OCI-M1 (cell line): ENCODE data around the gene WDR41.
"Not testable (repeated sequence)": the region's sequence is repeated elsewhere in the genome, so short reads cannot be mapped to it uniquely, and the experiment has no call there.

ENCODE experiments used
- DNase-seq: peaks from one replicate; lab custom pipeline; 2025; lab: John Stamatoyannopoulos, UW

WDR41 gene, protein sequence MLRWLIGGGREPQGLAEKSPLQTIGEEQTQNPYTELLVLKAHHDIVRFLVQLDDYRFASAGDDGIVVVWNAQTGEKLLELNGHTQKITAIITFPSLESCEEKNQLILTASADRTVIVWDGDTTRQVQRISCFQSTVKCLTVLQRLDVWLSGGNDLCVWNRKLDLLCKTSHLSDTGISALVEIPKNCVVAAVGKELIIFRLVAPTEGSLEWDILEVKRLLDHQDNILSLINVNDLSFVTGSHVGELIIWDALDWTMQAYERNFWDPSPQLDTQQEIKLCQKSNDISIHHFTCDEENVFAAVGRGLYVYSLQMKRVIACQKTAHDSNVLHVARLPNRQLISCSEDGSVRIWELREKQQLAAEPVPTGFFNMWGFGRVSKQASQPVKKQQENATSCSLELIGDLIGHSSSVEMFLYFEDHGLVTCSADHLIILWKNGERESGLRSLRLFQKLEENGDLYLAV

DNA sequence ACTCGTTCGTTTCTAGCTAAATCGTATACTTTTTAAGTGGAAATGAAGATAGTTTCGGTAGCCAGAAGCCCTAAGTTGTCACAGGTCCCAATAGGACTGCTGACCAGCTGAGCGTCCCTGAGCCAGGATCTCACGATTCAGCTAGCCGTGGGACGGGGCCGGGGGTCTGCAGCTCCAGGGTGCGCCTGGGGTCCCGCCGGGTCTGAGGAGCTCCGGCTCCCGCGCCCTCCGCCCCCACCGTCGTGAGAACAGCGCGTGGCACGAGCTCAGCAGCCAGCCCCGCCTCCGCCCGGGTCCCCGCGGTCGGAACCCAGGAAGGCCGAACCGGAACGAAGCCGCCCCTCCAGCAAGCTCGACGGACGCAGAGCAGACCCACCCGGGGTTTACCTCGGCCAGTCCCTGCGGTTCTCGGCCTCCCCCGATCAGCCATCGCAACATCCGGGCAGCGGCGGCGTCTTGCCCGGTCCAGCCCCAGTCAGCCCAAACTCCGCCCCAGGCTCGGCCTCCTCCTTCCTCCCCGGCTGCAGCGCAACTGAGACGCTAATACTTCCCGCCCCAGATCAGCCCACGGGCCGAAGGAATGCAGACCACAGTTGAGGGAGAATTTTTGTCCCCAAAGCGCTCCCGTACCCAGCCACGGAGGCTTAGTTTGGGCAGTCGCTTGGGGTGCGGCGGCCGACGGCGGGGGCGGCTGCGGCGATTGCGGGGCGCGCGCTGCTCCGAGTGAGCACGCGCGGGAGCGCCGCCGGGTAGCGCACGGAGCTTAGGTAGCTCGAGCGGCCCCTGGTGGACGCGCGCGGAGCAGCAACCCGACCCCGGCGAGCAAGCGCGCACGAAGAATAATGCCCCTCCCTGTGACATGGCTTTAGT, at the start of gene WDR41:
Gene WDR41 (minus strand): TSS at position 534 of the 870 bp plus-strand sequence. CDS start 96 bp downstream, at position 438.
- DNase-seq = peak; percentile 95

DNA sequence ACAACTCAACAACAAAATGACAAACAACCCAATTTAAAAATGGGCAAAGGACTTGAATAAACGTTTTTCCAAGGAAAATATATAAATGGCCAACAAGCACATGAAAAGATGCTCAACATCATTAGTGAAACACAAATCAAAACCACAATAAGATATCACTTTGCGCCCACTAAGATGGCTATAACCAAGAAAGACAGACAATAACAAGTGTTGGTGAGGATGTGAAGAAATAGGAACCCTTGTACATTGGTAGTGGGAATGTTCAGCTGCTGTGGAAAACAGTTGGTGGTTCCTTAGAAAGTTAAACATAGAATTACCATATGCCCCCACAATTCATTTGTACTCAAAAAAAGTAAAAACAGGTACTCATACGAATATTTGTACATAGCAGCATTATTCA, 39.2 kb upstream of the WDR41 start:
- no peak for DNase-seq

DNA sequence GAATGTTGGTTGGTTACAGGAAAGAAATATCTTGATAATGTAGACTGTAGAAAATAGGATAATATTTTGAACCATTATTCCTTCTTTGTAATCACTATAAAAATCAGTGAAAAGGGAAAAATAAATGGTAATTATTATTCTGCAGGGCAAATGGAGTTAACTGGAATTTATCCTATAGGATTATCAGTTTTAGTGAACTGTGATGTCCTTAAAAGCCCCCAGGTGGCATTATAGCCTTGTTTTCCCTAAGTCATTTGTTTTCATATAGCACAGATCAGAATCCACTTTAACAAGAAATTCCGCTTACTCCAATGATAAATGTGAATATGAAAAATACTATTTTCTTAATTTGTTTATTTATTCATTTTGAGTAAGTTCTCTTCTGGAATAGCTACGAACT, 26.2 kb upstream of the WDR41 start:
- peak; percentile 43 for DNase-seq

DNA sequence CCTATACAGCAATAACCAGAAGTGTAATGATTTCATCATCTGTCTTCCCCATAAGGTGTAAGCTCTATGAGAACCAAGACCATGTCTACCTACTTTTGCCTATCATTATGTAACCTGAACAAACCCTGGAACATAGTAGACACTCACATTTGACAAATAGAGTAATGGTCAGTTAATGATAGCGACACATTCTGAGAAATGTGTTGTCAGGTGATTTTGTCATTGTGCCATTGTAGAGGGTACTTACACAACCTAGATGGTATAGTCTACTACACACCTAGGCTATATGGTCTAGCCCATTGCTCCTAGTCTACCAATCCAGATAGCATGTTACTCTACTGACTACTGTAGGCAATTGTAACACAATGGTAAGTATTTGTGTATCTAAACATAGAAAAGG, 22.3 kb upstream of the WDR41 start:
- no peak for DNase-seq

DNA sequence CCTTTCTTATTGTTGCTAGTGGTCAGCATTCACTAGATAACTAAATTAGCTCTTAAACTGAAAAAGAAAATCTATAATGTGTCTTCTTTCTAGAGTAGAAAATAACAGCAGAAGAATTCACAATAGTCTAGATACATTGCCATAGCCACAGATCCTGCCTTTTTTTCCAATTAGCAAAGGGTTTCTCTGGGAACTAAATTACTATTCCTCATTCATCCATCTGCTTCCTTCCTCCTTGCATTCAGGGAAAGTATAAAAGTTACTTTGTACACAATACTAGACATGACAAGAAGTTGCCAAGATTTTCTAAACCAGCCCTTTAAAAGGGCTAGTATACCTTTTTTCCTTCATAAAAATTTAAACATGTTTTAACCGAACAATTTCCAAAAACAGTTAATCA, 21.2 kb upstream of the WDR41 start:
- no peak for DNase-seq

DNA sequence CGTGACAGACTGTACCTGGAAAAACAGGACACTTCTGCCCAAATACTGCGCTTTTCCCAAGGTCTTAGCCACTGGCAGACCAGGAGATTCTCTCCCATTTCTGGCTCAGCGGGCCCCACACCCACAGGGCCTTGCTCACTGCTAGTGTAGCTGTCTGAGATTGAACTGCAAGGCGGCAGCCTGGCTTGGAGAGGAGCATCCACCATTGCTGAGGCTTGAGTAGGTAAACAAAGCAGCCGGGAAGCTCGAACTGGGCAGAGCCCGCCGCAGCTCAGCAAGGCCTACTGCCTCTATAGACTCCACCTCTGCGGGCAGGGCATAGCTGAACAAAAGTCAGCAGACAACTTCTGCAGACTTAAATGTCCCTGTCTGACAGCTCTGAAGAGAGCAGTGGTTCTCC, 9.0 kb upstream of the WDR41 start:
- not testable (repeated sequence) for DNase-seq

DNA sequence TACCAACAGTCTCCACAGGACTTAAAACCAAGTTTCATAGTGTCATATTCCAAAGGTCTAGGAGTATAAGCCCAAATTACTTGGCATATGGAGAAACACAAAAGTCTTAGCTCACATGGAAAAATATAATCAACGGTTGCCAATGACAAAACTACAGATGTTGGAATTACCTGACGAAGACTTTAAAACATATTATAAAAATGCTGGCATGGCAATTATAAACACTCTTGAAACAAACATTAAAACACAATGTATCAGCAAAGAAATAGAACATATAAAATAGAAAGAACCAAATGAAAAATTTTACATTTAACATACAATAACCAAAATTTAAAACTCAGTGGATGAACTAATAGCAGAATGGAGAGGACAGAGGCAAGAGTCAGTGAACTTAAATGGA, 7.9 kb upstream of the WDR41 start:
- no peak for DNase-seq

DNA sequence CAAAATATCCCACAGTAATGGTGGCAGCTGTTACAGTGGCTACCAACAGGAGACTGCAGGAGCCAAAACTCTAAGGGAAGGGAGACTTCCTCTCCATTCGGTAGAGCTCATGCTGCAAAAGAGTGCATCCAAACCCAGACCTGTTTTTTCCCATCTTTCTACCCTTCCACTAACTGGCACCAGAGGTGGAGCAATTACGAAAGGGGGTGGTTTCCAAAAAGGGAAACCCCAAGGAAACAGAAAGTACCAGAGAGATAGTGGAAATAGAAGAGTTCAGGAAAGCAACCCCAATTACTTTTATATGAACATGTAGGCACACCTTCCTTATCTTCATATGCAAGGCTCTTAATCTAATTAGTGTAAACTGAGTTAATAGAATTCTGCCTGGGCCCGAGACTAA, 7.3 kb upstream of the WDR41 start:
- DNase-seq = no peak

DNA sequence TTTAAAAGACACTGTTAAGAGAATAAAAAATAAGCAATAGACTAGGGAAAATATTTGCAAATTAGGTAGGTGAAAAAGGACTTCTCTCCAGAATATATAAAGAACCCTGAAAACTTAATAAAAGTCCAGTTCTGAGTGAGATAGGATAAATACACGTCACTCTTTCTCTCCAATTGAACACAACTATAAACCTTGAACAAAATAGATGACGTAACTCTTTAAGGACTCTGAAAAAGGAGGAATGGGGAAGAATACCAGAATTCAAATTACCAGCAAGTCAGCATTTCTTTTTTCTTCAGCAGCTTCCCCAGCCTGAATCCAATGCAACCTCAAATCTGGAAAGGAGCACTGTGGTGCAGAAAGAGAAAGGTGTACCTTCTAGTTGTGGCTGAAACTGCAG, 6.8 kb upstream of the WDR41 start:
- no peak for DNase-seq

DNA sequence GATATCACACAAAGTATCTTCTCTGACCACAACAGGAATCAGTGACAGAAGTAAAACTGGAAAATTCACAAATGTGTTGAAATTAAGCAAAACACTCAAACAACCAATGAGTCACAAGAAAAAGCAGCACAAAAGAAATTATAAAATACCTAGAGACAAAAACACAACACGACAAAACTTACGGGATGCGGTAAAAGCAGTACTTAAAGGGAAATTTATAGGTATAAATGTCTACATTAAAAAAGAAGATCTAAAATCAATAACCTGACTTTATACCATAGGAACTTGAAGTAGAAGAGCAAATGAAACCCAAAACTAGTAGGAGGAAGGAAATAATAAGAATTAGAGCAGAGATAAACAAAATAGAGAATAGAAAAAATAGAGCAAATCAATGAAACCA, 2.8 kb upstream of the WDR41 start:
- DNase-seq = no peak

DNA sequence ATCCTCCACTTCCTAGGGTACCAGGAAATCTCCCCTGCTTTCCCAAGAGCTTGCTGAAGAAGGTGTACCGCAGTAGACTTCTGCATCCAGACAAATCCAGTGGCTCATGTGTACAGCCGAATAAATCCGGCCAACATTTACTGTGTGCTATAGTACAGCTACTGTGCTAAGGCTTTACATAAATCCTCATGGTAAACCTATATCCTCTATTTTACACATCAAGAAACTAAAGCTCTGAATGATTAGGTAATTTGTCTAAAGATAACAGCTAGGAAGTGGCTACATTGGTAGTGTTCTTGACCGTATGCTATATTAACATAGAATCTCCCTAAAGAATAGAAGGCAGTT, 511 bp upstream of the WDR41 start:
- DNase-seq = no peak

DNA sequence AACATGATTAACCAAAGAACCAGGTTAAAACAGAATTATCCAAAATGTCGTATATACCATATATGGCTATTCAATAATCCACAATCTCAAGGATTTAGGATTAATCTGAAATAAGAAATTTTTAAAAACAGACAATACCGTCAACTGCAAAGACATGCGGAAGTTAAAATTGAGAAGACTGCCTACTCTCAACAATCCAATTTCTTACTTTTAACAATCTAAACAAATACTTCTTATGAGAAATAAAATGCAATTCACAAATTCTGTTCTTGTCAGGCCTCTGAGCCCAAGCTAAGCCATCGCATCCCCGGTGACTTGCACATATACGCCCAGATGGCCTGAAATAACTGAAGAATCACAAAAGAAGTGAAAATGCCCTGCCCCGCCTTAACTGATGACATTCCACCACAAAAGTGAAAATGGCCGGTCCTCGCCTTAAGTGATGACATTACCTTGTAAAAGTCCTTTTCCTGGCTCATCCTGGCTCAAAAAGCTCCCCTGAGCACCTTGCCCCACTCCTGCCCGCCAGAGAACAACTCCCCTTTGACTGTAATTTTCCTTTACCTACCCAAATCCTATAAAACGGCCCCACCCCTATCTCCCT, 1.3 kb downstream of the WDR41 start:
- peak; percentile 65 for DNase-seq

DNA sequence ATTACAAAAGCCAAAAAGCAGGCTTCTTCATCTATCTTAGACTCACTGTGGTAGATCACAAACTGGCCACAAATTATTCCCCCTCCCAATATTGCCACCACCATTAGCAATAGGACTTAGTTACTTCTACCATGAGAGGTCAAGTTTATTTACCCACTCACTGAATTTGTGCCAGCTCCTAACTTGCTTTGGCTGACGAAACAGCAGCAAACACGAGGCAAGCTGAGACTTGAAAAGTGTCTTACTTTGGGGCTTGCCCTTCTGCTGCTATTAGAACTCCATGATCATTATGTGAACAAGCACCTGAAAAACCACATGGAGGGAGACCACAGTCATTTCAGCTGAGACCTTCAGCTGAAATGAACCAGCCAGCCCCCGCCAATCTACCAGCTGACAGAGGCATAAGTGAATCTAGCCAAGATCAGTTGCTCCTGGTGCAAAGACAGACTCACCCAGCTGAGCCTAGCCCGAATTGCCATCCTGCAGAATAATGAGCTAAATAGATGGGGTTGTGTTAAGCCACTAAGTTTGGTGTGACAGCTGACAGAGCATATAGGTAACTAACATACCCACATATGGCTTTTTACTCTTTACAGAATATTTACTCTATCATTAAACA, 5.7 kb downstream of the WDR41 start:
- DNase-seq = no peak

DNA sequence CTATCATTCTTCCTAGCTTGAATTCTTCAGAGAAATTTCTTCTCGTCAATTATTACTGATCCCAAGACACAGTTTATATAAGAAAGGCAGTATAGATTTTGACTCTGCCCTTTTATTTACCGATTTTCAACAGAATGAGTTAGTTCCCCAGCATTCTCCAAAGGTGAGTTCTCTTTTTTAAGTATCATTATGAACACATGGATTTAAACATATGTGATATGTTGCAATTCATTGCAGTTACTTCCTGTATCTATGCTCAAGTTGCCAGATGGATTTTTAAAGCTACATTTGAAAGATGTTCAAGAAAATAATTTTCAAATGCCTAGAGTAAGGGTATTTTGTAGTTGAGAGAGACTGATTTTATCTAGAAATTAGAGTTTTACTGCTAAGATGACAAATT, 8.4 kb downstream of the WDR41 start:
- DNase-seq = no peak

DNA sequence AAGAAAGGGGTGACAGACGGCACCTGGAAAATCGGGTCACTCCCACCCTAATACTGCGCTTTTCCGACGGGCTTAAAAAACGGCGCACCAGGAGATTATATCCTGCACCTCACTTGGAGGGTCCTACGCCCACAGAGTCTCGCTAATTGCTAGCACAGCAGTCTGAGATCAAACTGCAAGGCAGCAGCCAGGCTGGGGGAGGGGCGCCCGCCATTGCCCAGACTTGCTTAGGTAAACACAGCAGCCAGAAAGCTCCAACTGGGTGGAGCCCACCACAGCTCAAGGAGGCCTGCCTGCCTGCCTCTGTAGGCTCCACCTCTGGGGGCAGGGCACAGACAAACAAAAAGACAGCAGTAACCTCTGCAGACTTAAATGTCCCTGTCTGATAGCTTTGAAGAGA, 17.1 kb downstream of the WDR41 start:
- DNase-seq = not testable (repeated sequence)

DNA sequence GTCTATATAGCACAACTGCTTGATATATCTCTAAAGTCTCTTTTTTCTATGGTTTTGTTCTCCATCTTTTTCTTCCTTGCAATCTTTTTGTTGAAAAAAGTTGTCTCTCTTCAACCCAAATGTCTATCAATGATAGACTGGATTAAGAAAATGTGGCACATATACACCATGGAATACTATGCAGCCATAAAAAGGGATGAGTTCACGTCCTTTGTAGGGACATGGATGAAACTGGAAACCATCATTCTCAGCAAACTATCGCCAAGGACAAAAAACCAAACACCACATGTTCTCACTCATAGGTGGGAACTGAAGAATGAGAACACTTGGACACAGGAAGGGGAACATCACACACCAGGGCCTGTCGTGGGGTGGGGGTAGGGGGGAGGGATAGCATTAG, 23.2 kb downstream of the WDR41 start:
- DNase-seq = not testable (repeated sequence)

DNA sequence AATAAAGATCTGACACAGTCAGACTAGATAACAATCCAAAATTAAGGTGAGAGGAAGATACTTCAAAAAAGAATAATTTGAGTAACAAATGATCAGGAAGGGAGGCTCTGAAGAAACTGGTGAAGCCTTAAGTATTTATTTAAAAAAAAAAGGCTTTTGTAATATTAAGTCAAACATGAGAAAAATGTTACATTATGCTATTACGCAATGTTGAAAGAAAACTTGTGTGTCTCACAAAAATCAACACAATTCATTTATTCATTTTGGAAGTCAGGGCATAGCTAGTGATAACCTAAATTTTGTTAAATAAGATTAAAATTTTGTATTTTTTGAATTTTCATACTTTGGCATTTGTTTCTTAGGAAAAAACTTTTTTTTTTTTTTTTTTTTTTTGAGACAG, 28.2 kb downstream of the WDR41 start:
- no peak for DNase-seq

DNA sequence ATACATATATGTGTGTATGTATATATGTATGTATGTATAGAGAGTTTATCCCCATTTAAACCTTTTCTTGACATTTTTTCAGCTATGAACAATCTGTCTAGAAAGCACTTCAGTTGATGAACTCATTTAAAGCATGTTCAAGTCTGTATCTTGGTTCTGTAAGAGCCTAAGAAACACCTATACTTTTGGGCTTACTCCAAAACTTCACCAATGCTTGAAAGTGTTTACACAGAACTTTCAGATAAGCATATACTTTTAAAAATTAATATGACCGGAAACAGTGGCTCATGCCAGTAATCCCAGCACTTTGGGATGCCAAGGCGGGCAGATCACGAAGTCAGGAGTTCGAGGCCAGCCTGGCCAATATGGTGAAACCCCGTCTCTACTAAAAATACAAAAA, 30.8 kb downstream of the WDR41 start:
- DNase-seq = no peak

DNA sequence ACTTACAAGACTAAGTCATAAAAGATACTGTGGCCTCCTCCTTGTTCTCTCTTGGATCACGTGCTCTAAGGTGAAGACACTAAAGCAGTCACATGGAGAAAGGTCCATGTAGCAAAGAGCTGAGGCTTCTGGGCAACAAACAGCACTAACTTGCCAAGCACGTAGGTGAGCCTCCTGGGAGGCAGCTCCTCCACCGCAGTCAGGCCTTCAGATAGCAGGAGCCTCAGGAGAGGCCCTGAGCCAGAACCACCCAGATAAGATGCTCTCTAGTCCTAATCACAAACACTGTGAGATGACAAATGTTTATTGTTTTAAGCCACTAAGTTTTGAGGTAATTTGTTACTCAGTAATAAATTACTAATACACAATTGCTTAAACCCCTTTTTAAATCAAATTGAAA, 38.0 kb downstream of the WDR41 start:
- DNase-seq = peak; percentile 3

DNA sequence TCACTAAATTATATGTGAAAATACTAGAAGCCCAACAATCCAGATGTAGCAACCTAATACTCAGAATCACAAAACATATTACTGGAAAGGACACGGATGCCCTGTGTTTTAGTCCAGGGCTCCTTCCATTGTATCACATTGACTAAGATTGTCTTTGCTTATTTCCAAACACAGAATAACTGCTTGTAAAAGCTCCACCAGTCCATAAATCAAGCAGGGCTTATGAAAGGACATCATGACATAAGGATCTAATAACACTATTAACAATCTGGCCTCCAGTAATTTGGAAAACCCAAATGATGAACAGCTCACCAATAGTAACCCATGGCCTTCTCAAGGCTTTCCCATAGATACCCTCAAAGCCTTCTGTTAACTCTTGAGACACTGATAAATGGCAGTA, 39.8 kb downstream of the WDR41 start:
- no peak for DNase-seq

DNA sequence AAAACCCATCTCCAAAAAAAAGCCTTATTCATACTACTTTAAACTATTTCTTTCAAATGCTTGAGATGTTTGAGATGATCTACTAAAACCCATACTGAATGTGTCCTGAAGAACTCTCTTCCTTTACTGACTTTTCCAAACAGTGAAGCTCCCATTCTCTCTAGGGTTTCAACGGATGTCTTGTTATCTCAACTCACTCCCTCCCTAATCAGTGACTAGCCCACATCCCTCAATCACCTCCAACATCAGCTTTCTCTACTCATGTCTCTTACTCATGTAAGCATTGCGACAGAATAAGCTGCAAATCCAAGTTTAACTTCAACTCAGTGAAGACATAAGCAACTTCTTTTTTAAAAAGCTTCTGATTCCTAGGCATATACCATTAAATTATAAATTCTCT, 42.1 kb downstream of the WDR41 start:
- DNase-seq = peak; percentile 72

DNA sequence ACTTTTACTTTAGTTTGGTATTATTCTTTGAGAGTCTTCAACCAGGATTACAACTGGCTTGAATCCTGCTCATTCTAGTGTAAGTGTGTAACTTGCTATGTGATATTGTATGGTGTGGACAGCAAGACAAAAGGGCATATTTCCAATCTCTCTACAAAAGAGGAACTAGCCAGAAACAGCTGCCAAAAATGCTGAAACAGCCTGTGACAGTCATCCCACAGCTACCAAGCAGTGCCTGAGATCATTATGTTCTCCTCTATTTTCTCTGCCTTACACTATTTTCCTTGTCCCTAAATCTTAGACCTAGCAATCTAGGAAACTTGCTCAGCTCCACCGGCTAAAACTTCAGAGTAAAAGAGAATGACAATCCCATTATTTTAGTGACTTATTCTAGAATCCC, 42.8 kb downstream of the WDR41 start:
- DNase-seq = peak; percentile 90
